Fibroblast of lung (primary cell): ENCODE results near the gene ATP10A. TPM values are rescaled to one million over a fixed set of nuclear protein-coding genes. Genes with fewer than 3 reads are reported as not detected.
"Not testable (repeated sequence)": the region's sequence is repeated elsewhere in the genome, so short reads cannot be mapped to it uniquely, and the experiment has no call there.

Experiments used
- DNase-seq, 2 donors: peaks; one replicate each; pipeline versions ENCODE4 v3.0.0 to v3.0.0-alpha.2; 2010; ENCODE audit warnings: low read depth in 2 of 2
- H2AFZ ChIP-seq: 2 replicates; pipeline ENCODE4 v1.5.1; 2012; ENCODE audit warnings: low read length, control low read depth, inconsistent platforms
- H3K27ac ChIP-seq: 2 replicates; pipeline ENCODE4 v1.5.1; 2011; ENCODE audit warnings: low read length, control low read depth; ENCODE audit not compliant: insufficient read depth
- H3K27me3 ChIP-seq: 2 replicates; pipeline ENCODE4 v1.5.1; 2011; ENCODE audit warnings: mild to moderate bottlenecking, low read length; ENCODE audit not compliant: control insufficient read depth, insufficient read depth
- H3K36me3 ChIP-seq: 2 replicates; pipeline ENCODE4 v1.5.1; 2011; ENCODE audit warnings: low read length; ENCODE audit not compliant: control insufficient read depth, insufficient read depth
- H3K4me1 ChIP-seq: 2 replicates; pipeline ENCODE4 v1.5.1; 2011; ENCODE audit warnings: low read length; ENCODE audit not compliant: control insufficient read depth, insufficient read depth; ENCODE audit errors: extremely low read depth
- H3K4me2 ChIP-seq: 2 replicates; pipeline ENCODE4 v1.5.1; 2011; ENCODE audit warnings: low read length, control low read depth; ENCODE audit not compliant: insufficient read depth; ENCODE audit errors: extremely low read depth
- H3K4me3 ChIP-seq, 4 experiments: fragments of 200-600 bp in 1 of 4; sonication (generic) in 1 of 4; replicated peaks in 1 of 4; 2 replicates each; pipeline ENCODE4 v1.5.1; 2011 to 2016; ENCODE audit warnings: low read length in 4 of 4, low read depth in 3 of 4, mild to moderate bottlenecking in 3 of 4, control low read depth in 2 of 4, inconsistent platforms in 1 of 4, mixed read lengths in 1 of 4; ENCODE audit not compliant: insufficient read depth in 1 of 4; ENCODE audit errors: control extremely low read depth in 1 of 4
- H3K79me2 ChIP-seq: 2 replicates; pipeline ENCODE4 v1.5.1; 2012; ENCODE audit warnings: mild to moderate bottlenecking, low read length, inconsistent platforms; ENCODE audit not compliant: control insufficient read depth, insufficient read depth
- H3K9ac ChIP-seq: 2 replicates; pipeline ENCODE4 v1.5.1; 2011; ENCODE audit warnings: mild to moderate bottlenecking, low read length, control low read depth; ENCODE audit not compliant: insufficient read depth
- H3K9me3 ChIP-seq: 2 replicates; pipeline ENCODE4 v1.5.1; 2012; ENCODE audit warnings: low read depth, low read length; ENCODE audit not compliant: control insufficient read depth, insufficient read depth
- H4K20me1 ChIP-seq: 2 replicates; pipeline ENCODE4 v1.5.1; 2011; ENCODE audit warnings: low read length; ENCODE audit not compliant: control insufficient read depth, insufficient read depth; ENCODE audit errors: extremely low read depth
- EZH2 ChIP-seq: IDR thresholded peaks from 2 replicates; pipeline ENCODE4 v1.5.1; 2012; ENCODE audit warnings: low read length, control low read depth, mild to moderate bottlenecking; ENCODE audit errors: missing control alignments
- polyA plus RNA-seq, 2 donors: library from polyadenylated mRNA; depleted of rRNA in 1 of 2; stranded (reverse) in 1 of 2; unstranded in 1 of 2; fragments of >200 nt; gene quantifications; 2 replicates each; pipeline ENCODE4 v1.2.1, GENCODE V29; 2011 to 2012; ENCODE audit warnings: missing spikeins in 1 of 2
- total RNA-seq: library from RNA; depleted of rRNA; stranded (reverse); fragments of >200 nt; gene quantifications from 2 replicates; pipeline ENCODE4 v1.2.1, GENCODE V29; 2014
- TF ChIP-seq, protein P1 (sequence below), 2 donors: IDR thresholded peaks in 1 of 2; conservative IDR thresholded peaks in 1 of 2; 1 replicate in 1 of 2; 2 replicates in 1 of 2; pipeline ENCODE4 v1.5.1; 2011 to 2012; ENCODE audit warnings: low read length in 2 of 2, control low read depth in 1 of 2, inconsistent platforms in 1 of 2, low read depth in 1 of 2, mild to moderate bottlenecking in 1 of 2

Gene ATP10A
- total and polyA plus RNA-seq, 2 donors (not counting 1 experiment from before 2014, with no cell fraction given) = 12.7 to 13.8 TPM

DNA sequence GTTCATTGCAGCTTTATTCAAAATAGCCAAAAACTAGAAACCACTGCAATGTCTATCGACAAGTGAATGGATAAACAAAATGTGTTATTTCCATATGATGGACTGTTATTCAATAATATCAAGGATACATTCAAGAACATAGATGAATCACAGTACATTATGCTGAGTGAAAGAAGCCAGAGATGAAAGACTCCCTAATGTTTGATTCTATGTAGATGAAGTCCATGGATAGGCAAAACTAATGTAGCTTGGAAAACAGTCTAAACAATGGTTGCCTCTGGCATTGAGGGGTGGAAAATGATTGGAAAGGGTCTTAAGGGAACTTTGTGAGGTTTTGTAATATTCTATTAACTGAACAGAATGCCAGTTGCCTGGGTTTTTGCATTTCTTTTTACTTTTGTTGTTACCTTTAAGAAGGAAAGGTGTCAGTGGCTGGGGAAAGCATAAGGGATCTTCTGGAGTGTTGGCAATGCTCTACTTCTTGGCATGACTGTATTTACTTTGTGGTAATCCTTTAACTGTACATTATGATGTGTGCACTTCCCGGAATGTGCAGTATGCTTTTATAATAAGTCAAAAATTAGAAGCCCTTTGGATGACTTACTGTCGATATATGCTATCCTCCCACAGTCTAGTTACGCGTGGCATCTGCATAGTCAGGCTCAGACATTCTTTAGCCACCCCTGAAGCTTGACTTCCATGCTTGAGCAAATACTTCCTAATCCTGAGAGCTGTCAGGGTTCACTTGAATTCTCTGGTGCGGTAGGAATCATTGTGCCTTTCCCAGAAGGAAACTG, 20.5 kb upstream of the ATP10A start:
- Histone ChIP-seq H2AFZ (no peak overlapping the region), H3K4me3 (no peak overlapping the region), H3K27ac (peak overlapping the region; percentile 46), H4K20me1 (no peaks in the 10 kb centered on the region), H3K27me3 (no peaks in the 10 kb centered on the region), H3K36me3 (no peaks in the 10 kb centered on the region), H3K9ac (no peak overlapping the region), H3K79me2 (no peaks in the 10 kb centered on the region), H3K4me1 (peaks cover 19% of the 10 kb centered on the region), H3K9me3 (no peaks in the 10 kb centered on the region), H3K4me2 (peak overlapping the region; percentile 48)
- peak; percentile 61 to 99 for DNase-seq
- no peak for TF ChIP-seq EZH2
- TF ChIP-seq, protein P1, sequence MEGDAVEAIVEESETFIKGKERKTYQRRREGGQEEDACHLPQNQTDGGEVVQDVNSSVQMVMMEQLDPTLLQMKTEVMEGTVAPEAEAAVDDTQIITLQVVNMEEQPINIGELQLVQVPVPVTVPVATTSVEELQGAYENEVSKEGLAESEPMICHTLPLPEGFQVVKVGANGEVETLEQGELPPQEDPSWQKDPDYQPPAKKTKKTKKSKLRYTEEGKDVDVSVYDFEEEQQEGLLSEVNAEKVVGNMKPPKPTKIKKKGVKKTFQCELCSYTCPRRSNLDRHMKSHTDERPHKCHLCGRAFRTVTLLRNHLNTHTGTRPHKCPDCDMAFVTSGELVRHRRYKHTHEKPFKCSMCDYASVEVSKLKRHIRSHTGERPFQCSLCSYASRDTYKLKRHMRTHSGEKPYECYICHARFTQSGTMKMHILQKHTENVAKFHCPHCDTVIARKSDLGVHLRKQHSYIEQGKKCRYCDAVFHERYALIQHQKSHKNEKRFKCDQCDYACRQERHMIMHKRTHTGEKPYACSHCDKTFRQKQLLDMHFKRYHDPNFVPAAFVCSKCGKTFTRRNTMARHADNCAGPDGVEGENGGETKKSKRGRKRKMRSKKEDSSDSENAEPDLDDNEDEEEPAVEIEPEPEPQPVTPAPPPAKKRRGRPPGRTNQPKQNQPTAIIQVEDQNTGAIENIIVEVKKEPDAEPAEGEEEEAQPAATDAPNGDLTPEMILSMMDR (conservative IDR thresholded peaks at IDR 0.05 in 1 of 2, IDR thresholded peaks at IDR 0.05 in 1 of 2; ENCODE audit: low read depth in 1 of 2, low read length in 2 of 2) = no peak

GRCh38 chr15:25882466-25882865, 19.3 kb upstream of the ATP10A start:
- Histone ChIP-seq H3K4me2 (no peak overlapping the region), H2AFZ (no peak overlapping the region), H3K79me2 (no peaks in the 10 kb centered on the region), H3K4me3 (no peak overlapping the region), H3K9ac (no peak overlapping the region), H3K9me3 (no peaks in the 10 kb centered on the region), H3K4me1 (peaks cover 19% of the 10 kb centered on the region), H4K20me1 (no peaks in the 10 kb centered on the region), H3K36me3 (no peaks in the 10 kb centered on the region), H3K27ac (no peak overlapping the region), H3K27me3 (no peaks in the 10 kb centered on the region)
- TF ChIP-seq, protein P1 (conservative IDR thresholded peaks at IDR 0.05 in 1 of 2, IDR thresholded peaks at IDR 0.05 in 1 of 2; ENCODE audit: low read depth in 1 of 2, low read length in 2 of 2) = no peak
- TF ChIP-seq EZH2 = no peak
- peak in 1 of 2 donors; percentile 49 for DNase-seq

GRCh38 chr15:25880877-25881276, 17.8 kb upstream of the ATP10A start:
- H3K4me2 ChIP-seq, H3K36me3 ChIP-seq, H3K27me3 ChIP-seq, H2AFZ ChIP-seq, H3K79me2 ChIP-seq, H3K27ac ChIP-seq, H3K9me3 ChIP-seq, H3K9ac ChIP-seq, DNase-seq, H4K20me1 ChIP-seq, H3K4me3 ChIP-seq: not testable (repeated sequence)
- H3K4me1 ChIP-seq = peaks cover 17% of the 10 kb centered on the region
